ENCODE measurements around the gene LRRC8A.
"Not testable (repeated sequence)": the region's sequence is repeated elsewhere in the genome, so short reads cannot be mapped to it uniquely, and the experiment has no call there.

LRRC8A gene

DNA sequence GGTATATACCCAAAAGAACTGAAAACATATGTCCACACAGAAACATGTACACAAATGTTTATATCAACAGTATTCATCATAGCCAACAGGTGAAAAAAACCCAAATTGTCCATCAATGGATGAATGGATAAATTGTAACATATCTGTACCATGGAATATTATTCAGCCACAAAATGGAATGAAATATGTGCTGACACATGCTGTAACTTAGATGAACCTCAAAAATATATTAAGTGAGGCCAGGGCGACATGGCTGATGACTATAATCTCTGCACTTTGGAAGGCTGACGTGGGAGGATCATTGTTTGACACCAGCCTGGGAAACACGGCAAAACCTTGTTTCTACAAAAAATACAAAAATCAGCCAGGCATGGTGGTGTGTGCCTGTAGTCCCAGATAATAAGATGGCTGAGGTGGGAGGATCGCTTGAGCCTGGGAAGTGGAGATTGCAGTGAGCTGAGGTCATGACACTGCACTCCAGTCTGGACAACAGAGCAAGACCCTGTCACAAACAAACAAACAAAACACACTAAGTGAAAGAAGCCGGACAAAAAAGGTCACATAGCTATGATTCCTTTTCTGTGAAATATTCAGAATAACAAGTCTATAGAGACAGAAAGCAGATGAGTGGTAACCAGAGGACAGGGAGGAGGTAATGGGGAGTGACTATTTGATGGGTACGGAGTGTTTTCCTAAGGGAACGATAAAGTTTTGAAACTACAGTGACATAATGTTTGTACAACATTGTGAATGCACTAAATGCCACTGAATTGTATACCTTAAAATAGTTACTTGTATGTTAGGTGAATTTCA is 11.6 kb upstream of the LRRC8A start:
- no peak for DNase-seq (ENCODE audit: low read depth)

DNA sequence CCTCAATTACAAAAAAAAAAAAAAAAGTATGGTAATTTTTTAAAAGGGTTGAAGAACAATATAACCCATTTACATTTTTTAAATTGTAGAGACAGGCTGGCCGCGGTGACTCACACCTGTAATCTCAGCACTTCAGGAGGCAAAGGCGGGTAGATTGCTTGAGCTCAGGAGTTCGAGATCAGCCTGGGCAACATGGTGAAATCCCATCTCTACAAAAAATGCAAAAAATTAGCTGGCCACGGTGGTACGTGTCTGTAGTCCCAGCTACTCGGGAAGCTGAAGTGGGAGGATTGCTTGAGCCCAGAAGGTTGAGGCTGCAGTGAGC is 11.0 kb upstream of the LRRC8A start:
- not testable (repeated sequence) for DNase-seq (ENCODE audit: low read depth)

DNA sequence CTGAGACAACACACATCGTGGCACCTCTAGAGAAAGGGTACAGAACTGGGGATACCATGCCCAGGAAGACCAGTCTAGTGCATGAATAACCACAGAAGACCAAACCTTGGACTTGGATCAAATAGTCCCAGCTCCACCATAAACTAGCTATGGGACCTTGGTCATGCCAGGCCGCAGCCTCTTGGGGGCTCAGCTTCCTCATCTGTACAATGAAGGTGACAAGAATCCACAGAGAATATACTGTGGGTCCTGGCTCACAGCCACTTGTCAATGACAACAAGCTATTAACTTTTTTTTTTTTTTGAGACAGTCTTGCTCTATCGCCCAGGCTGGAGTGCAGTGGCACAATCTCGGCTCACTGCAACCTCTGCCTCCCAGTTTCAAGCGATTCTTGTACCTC is 4.1 kb upstream of the LRRC8A start:
- DNase-seq (ENCODE audit: low read depth), result no peak

DNA sequence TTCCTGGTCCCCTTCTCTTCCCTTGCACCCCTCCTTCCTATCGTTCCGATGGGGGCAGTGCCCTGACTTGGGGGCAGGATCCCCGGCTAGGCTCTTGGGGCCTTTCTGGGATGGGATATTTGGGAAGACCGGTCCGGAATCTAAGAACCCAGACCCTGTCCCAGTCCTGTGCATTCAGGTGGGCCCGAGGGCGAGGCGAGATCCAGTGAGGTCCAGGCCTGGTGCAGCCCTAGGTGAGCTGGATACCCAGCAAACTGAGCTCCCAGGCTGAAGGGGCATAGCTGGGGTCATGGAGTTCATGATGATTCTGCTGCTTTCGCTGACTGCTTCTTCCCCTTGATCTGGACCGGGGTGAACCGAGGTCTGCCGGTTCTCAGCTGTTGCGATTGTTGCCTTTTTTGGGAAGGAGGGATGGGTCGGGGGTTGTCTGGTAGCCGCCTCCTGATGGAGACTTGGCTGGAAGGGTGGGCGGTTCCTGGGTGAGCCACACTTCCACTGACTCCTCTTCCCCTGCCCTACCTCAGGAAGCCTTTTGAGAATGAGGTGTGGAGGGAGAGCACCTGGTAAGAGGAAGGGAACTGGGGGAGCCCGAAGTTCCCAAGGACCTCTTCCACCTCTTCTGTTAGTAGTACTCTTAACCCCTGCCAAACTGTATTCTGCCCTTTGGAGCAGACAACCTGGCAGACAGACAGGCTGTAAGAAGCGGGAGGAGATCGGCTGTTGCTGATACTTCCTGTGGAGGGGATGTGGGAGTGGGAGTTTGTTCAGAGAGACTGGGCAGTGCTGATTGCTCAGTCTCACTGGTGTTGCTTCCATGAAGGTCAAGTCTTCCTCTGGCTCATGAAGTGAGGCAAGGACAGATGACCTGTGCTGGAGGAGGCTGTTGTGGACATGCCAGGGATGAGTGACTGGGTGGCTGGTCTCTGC is 1.0 kb downstream of the LRRC8A start:
- peak; percentile 69 for DNase-seq (ENCODE audit: low read depth)

DNA sequence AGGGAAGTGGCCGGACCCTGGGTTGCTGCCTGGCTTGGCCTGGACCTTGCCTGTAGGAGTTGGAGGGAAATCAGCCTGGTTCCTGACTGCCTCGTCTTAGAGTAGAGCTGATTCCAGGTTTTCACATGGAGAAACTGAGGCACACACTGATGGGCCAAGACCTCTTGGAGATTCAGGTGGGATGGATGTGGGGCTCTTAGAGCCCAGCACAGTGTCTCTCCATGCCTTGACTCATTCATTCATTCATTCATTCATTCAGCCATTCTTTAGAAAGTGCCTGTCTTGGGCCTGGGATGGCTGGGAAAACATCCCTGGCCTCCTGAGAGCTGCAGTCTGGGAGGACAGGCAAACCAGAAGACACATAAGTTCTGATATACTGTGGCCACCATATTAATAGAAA is 2.2 kb downstream of the LRRC8A start:
- no peak for DNase-seq (ENCODE audit: low read depth)

DNA sequence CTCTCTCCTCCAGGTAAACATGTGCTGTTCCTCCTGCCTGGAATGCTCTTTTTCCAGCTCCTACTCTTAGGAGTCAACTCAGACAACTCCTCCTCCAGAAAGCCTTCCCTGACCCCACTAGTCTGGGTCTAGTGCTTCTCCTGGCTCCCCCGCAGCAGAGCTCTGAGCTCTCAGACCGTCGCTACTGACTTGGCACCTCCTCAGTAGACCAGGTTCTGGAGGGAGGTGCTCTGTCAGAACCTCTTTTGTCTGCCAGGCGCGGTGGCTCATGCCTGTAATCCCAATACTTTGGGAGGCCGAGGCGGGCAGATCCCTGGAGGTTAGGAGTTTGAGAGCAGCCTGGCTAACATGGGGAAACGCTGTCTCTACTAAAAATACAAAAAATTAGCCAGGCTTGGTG is 3.4 kb downstream of the LRRC8A start:
- no peak for DNase-seq (ENCODE audit: low read depth)

DNA sequence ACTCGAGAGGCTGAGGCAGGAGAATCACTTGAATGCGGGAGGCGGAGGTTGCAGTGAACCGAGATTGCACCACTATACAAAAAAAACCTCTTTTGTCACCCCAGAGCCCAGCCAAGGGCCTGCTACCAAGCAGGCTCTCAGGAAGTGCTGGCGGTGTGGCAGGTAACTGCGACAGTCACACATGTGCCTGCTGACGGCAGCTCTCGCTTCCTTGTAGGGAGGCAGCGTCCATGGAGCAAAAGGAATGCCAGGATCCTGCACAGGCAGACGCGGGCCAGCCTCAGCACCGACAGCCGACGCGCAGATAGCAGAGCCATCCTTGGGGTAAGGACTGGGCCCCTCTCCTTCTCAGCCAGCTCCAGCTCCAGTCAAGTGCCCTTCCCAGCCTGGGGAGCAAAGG is 3.9 kb downstream of the LRRC8A start:
- no peak for DNase-seq (ENCODE audit: low read depth)

DNA sequence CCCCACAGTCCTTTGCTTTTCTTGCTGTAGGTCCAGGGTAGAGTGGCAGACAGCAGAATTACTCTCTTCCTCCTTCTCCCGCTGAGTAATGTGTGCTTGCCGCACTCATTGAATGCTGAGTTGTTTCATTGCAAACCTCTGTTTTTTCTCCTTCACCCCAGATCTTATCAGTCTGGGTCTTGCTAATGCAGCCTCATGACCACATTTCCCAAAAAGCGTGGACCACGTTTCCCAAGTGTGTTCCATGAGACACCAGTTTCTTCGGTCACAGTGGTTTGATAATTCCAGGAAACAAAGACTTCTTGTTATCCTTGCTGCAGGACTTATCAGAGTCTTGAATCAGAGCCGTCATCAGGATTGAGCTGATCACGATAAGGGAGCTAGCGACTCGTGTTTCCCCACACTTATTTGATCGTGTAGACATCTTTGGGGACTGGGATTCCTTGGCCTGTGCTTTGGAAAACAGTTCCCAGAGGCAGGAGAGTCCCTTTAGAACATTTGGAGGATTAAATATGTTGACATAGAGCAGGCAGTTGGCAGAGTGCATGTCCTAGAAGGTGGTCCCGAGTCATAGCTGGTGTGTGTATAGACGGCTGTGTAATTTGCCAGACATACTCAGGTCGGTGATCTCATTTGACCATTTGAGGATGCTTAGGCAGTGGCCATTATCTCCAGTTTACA is 4.4 kb downstream of the LRRC8A start:
- peak; percentile 34 for DNase-seq (ENCODE audit: low read depth)

DNA sequence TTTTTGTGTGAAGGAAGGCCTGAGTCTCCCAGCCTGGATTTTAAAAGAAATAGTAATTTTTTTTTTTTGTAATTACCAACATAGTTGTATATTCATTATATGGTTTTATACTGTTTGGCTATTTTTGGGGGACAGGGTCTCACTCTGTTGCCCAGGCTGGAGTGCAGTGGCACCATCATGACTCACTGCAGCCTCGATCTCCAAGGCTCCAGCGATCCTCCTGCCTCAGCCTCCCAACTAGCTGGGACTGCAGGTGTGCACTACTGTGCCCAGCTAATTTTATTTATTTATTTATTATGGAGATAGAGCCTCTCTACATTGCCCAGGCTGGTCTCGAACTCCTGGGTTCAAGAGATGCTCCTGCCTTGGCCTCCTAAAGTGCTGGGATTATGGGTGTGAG is 5.1 kb downstream of the LRRC8A start:
- no peak for DNase-seq (ENCODE audit: low read depth)

DNA sequence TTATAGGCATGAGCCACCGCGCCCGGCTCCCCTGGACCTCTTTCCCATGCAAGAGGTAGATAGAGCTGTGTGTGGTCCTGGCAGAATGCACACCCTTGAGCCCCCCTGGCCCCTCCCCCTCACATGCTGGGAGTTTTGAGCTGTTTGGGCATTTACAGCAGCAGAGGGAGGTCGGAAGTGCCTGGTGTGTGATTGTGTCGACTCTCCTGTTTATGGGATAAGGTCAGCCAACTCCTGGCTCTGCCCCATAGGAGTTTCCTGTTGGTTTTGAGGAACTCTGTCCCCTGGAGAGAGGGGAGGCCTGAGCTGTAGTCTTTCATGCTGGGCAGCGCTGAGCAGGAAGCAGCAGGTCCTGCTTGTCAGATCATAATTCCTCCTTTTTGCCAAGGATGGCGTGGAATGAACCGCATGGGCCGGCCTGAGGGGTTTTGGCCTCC is 6.0 kb downstream of the LRRC8A start:
- peak; percentile 76 for DNase-seq (ENCODE audit: low read depth)

DNA sequence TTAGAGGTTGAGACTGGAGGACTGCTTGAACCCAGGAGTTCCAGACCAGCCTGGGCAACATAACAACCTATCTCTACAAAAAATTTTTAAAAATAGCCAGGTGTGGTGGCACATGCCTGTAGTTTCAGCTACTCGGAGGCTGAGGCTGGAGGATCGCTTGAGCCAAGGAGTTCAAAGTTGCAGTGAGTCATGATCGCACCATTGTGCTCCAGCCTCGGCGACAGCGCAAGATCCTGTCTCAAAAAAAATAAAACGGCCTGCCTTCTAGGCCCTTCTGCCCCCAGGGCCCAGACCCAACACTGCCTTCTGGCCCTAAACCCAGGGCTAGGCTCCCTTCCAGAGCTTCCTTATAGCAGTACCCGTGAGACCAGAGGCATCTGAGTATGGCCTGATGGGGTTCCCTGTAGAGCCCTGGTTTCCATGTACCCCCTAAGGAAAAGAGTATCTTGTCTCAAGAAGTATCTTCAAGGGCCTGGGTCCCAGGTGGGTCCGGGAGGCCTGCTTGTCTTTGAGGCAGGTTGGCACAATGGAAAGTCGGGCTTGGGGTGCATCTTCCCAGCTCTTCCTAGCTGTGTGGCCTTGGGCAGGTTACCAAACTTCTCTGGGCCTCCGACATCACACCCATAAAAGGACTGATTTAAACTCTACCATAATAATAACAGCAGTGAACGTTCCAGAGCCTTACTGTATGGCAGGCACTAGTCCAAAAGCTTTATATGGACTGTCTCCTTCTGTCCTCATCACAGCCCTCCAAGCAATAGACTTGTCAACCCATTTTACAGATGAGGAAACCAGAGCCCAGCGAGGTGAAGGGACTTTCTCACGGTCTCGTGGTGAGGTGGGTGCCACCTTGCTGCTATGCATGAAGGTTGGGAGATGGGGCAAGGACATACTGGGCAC is 9.6 kb downstream of the LRRC8A start:
- no peak for DNase-seq (ENCODE audit: low read depth)

DNA sequence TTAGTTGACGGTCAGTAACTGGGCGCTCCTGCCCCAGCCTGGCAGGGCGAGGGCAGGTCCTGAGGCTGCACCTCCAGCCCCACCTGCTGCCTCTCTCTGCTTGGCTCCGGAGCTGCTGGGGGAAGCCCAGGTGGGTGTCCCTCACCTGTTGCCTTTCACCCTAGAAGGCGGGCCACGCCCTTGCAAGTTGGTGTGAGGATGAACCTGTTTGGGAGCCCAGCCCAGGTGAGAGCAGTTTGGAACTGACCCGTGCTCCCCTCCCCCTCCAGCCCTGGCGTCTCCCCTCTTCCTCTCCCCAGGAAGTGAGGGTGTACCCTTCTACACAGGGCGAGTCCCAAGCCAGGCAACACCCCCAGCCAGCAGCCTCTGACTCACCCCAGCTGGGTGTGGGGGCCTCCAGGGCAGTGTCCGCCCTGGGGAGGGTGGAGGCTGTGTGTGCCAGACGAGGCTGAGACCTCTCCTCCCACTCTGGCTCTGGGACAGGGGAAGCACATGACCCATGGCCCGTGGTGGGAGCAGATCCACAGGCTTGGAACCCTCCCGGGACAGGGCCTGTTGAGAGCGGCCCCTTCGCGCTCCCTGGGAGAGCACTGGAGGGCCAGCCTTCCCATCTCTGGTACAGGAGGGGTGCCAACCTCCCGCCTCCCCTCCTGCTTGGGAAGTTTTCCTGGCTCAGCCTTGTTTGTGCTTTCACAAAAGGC is 10.4 kb downstream of the LRRC8A start:
- peak; percentile 93 for DNase-seq (ENCODE audit: low read depth)

DNA sequence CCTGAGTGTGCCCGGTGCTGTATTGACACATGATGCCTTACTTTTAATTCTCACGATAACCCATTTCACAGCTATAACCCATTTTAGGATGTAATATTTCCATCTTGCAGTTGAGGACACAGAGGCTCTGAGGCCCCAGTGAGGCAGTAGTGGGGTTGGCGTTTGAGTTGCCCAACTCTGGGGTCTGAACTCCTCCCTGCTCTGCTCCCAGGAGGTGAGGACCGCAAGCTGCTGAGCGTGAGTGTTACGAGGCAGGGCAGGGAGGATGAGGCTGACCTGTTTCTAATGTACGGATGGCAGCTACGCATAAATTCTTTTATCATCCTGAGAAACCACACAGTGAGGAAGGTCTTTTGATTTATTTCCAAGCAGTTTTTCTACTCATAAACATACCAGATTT is 11.4 kb downstream of the LRRC8A start:
- DNase-seq (ENCODE audit: low read depth), result no peak

DNA sequence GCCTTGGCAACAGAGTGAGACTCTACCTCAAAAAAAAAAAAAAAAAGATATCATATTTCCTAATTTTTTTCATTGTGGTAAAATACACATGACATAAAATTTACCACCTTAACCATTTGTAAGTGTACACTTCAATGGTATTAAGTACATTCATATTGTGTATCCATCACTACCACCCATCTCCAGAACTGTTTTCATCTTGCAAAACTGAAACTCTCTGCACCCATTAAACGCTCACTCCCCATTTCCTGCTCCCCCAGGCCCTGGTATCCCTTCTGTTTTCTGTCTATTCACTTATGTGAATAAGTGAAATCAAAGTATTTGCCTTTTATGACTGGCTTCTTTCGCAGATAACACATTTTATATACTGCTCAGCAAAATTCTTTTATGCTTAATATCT is 12.8 kb downstream of the LRRC8A start:
- no peak for DNase-seq (ENCODE audit: low read depth)

DNA sequence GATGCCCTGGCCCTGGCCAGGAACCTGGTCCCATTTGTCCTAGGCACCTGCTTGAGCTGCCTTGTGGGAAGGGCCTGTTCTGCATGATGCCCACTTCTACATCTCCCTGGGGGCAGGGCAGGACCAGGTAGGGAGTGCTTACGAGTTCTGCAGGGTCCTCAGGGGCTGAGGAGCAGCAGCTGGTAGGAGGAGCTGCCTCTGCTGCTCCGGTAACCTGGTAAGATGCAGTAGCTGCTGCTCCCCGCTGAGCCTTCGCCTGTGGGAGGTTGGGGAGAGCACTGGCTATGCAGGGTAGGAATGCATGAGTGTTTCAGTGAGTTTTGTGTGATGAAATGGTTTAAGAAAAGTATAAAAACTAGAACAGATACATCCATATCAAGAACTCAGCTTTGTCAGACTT is 13.6 kb downstream of the LRRC8A start:
- no peak for DNase-seq (ENCODE audit: low read depth)

DNA sequence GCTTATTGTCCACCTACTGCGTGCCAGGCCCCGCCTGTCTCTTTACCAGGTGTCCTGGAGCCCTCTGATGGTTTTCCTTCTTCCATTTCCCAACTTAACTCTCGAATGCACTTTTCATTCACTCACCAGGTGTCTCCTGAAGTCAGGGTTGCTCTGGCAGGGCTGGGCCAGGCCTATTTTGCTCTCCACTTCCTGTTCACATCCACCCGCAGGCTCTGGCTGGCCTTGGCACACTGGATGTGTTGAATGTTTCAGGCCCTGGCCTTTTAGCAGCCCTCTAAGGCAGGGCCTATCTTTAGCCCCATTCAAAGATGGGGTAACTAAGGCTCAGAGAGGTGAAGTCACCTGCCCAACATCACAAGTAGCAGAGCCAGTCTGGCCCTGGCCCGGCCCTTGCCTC is 16.4 kb downstream of the LRRC8A start:
- DNase-seq (ENCODE audit: low read depth), result no peak

DNA sequence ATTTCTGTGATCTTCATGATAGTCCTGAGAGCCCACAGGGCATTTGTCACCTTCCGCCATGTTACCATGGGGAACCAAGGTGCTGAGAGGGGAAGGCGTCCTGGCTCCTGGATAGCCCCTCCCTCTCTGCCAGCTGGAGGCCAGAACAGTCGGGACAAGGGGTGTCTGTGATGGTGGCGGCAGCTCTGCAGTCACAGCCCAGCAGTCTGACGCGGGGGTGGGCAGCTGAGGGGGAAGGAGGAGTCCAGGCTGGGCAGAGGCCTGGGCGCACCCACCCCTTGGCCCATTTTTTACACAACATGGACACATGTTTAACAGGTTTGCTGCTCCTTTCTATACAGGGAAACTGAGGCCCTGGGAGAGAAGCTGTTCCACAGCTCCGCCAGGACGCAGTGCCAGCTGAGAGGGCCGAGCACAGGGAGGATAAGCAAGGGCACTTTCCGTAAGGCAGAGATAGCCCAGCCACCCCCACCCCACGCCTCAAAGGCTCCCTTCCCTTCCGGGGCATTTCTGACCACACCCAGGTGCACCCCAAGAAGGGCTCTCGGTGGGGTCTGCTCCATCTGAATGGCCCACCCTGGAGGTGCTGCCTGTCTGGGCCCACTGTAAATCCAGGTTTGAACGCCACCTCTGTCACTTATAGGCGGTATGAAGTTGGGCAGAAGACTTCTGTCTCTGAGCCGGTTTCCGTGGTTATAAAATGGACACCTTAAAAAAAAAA is 17.1 kb downstream of the LRRC8A start:
- DNase-seq (ENCODE audit: low read depth), result no peak

DNA sequence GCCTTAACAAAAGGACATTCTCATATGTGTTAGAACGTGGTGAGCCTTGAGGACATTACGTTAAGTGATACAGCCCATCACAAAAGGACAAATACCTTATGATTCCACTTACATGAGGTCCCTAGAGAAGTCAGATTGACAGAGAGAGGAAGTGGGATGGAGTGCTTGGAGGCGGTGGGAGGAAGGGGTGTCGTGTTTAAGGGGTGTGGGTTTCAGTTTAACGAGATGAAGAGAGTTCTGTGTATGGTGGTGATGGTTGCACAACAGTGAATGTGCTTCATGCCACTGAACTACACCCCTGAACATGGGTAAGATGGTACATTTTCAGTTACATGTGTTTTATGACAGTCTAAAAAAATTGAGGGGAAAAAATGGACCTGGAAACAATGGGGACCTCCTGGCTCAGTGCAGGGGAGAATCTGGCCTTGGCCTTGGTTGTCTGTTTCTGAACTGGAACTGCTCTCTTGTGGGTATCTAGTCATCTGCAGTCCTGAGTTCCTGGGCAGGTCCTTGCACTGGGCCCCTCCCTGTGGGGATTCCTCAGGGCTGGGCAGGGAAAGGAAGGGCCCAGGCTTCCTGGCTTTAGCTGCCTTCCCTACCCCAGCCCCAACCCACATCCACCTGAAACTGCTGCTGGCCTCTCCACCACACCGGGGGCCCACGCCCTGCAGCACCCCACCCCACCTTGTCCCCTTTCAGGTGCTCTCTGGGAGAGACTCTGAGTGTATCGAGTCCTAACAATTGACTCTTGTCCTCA is 17.8 kb downstream of the LRRC8A start:
- peak; percentile 49 for DNase-seq (ENCODE audit: low read depth)

DNA sequence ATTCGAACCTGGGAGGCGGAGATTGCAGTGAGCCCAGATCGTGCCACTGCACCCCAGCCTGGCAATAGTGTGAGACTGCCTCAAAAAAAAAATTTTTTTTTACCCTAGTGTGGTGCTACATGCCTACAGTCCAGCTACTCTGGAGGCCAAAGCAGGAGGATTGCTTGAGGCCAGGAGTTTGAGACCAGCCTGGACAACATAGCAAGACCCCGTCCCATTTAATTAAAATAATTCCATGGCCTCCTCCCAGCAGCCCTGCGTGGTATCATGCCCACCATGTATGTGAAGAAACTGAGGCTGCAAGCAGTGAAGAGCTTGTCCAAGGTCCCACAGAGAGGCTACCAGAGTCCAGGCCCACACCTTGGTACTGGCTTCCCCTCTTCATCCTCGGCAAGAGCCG is 19.4 kb downstream of the LRRC8A start:
- DNase-seq (ENCODE audit: low read depth), result no peak

DNA sequence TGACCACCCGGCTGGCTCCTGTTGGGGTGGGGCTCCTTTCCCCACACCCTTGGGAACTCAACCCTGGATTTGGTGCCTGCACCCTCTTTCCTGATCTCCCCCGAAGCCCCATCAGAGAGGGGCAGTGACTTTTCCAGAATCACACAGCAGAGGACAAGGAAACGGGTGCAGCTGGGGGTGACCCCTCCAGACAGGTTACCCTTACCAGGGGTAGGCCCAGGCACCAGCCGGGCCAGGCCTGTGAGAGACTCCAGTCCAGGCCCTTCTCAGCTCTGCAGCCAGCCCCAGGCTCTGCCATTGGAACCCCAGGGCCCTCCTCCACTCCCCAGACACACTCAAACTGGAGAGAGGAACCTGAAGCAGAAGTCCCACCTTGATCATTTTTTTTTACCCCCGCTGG is 19.9 kb downstream of the LRRC8A start:
- no peak for DNase-seq (ENCODE audit: low read depth)
